Measurements from ENCODE around the gene ZGLP1.

ZGLP1 gene

DNA sequence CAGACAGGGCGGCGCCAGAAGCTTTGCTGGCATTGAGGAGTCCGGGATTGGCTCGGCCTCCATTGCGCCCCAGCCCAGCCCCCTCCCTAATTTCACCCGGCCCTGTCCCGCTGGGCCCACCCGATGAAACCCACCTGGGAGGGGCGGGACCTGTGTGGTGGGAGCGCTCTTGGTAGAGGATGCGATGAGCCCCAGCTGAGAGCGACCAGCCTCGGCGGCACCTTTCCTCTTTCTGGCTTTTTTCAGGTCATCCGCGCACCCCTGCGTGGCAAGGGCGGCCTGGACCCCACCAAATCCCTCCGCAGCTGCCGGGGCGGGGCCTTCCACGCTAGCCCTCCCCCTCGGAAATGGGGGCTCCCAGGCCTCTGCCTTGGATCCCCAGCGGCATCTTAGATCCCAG lies at the start of gene ZGLP1:
TSS of gene ZGLP1 (minus strand) at position 393 of the 400 bp plus-strand sequence.
- H3K27me3 ChIP-seq (ENCODE audit: insufficient read depth, low read depth, severe bottlenecking): no peaks in the 10 kb centered on the region
- peaks cover 22% of the 10 kb centered on the region for H3K36me3 ChIP-seq
- TF ChIP-seq, protein P1, sequence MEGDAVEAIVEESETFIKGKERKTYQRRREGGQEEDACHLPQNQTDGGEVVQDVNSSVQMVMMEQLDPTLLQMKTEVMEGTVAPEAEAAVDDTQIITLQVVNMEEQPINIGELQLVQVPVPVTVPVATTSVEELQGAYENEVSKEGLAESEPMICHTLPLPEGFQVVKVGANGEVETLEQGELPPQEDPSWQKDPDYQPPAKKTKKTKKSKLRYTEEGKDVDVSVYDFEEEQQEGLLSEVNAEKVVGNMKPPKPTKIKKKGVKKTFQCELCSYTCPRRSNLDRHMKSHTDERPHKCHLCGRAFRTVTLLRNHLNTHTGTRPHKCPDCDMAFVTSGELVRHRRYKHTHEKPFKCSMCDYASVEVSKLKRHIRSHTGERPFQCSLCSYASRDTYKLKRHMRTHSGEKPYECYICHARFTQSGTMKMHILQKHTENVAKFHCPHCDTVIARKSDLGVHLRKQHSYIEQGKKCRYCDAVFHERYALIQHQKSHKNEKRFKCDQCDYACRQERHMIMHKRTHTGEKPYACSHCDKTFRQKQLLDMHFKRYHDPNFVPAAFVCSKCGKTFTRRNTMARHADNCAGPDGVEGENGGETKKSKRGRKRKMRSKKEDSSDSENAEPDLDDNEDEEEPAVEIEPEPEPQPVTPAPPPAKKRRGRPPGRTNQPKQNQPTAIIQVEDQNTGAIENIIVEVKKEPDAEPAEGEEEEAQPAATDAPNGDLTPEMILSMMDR (IDR thresholded peaks at IDR 0.05; ENCODE audit: low read depth, low read length): no peak
- H3K4me3 ChIP-seq (ENCODE audit: low read depth, low read length): no peak within 1 kb of the TSS
- no peaks in the 10 kb centered on the region for H3K9me3 ChIP-seq (ENCODE audit: severe bottlenecking)
- H3K27ac ChIP-seq: no peak within 1 kb of the TSS
- DNase-seq: no peak

DNA sequence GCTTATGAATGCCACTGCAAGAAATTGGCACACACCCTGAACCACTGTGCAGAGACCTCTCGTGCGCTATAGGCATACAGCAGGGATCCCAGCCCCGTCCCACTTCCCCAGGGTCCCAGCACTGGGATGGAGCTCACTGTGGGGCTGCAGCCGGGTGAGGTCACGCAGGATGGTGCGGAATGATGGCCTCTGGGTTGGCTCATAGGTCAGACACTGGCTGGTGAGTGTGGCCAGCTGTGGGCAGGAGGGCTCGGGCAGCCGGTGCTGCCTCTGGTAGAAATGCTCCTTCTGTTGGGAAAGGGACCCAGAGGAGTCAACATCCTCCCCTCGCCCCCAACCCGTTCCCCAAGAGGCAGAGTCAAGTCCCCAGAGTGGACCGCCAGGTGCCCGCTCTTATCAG lies 46.8 kb upstream of the ZGLP1 start:
- no peak overlapping the region for H3K4me3 ChIP-seq (ENCODE audit: low read depth, low read length)
- TF ChIP-seq, protein P1 (IDR thresholded peaks at IDR 0.05; ENCODE audit: low read depth, low read length): no peak
- DNase-seq: no peak
- H3K27ac ChIP-seq: no peak overlapping the region
- peaks cover 55% of the 10 kb centered on the region for H3K36me3 ChIP-seq
- no peaks in the 10 kb centered on the region for H3K9me3 ChIP-seq (ENCODE audit: severe bottlenecking)
- H3K27me3 ChIP-seq (ENCODE audit: insufficient read depth, low read depth, severe bottlenecking): no peaks in the 10 kb centered on the region

DNA sequence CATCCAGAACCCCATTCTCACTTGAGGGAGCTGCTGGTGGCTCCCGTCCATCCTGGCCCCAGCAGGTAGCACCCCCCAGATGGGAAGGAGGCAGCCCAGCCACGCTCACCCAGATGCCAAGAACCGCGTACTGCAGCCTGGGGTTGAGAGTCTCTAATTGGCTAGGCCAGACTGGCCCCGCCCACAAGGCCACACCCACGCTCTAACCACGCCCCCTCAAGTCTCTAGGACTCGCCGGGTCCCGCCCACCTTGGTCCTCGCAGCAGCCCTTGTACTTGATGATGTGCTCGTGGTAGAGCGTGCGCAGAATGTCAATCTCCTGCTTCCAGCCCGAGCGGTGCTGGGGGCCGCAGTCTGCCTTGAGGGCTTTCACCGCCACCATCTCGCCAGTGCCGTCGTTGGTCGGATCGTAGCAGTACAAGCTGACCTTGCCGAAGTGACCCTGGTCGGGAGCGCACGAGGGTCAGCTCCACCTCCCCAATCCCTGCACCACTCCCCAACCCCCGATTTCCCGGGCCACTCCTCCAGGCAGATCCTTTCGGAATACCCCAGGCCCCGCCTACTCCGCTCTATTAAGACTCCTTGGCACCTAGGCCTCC lies 44.3 kb upstream of the ZGLP1 start:
- Histone ChIP-seq H3K36me3 (peaks cover 61% of the 10 kb centered on the region), H3K27ac (no peak overlapping the region), H3K4me3 (ENCODE audit: low read depth, low read length) (no peak overlapping the region), H3K9me3 (ENCODE audit: severe bottlenecking) (no peaks in the 10 kb centered on the region), H3K27me3 (ENCODE audit: insufficient read depth, low read depth, severe bottlenecking) (no peaks in the 10 kb centered on the region)
- DNase-seq: peak; percentile 39
- TF ChIP-seq, protein P1 (IDR thresholded peaks at IDR 0.05; ENCODE audit: low read depth, low read length): no peak

DNA sequence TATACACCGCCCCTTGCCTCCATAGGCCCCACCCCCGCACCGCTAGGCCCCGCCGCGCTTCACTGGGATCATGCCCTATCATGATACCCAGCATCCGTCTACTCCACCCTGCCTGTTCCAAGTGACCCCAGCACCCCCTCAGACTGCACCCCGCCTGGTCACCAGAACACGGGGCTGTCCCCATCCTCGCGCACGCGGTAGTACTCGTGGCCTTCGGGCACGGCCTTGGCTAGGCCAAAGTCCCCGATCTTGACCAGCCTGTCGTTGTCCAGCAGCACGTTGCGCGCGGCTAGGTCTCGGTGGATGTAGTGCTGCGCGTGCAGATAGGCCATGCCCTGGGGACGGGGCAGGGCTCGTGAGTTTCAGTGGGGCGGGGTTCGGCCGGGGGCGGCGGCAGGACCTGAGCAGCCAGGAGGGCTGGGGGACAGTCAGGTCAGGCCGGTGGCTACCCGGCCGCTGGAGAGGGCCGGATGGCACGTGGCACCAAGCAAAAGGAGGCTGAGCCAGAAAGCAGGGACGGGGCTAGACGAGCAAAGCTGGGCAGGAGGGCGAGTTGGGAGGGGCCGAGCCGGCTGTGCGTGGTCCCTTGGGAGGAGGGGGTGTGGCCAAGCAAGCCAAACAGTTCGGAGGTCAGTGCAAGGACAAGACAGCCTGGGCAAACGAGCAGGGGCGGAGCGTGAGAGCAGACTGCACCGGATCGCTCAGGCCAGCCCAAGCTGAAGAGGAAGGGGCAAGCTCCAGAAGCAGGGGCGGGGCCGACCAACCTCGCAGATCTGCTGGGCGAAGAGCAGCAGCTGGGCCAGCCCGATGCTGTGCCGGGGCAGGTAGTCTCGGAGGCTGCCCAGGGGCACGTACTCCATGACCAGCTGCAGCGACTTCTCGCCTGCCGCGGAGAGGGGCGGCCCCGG lies 43.4 kb upstream of the ZGLP1 start:
- DNase-seq: no peak
- TF ChIP-seq, protein P1 (IDR thresholded peaks at IDR 0.05; ENCODE audit: low read depth, low read length): no peak
- Histone ChIP-seq H3K9me3 (ENCODE audit: severe bottlenecking) (no peaks in the 10 kb centered on the region), H3K36me3 (peaks cover 56% of the 10 kb centered on the region), H3K27me3 (ENCODE audit: insufficient read depth, low read depth, severe bottlenecking) (no peaks in the 10 kb centered on the region), H3K27ac (no peak overlapping the region), H3K4me3 (ENCODE audit: low read depth, low read length) (no peak overlapping the region)

DNA sequence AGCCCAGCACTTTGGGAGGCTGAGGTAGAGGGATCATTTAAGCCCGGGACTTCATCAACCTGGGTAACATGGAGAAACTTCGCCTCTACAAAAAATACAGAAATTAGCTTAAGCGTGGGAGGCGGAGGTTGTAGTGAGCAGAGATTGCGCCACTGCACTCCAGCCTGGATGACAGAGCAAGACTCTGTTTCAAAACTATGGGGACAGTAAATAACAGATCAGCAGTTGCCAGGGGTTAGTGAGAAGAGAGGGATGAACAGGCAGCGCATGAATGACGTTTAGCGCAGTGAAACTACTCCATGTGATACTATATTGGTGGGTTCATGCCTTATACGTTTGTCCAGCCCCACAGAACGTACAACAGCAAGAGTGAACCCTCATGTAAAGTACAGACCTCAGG lies 36.9 kb upstream of the ZGLP1 start:
- Histone ChIP-seq H3K27ac (no peak overlapping the region), H3K36me3 (peaks cover 17% of the 10 kb centered on the region), H3K4me3 (ENCODE audit: low read depth, low read length) (no peak overlapping the region), H3K9me3 (ENCODE audit: severe bottlenecking) (no peaks in the 10 kb centered on the region), H3K27me3 (ENCODE audit: insufficient read depth, low read depth, severe bottlenecking) (no peaks in the 10 kb centered on the region)
- TF ChIP-seq, protein P1 (IDR thresholded peaks at IDR 0.05; ENCODE audit: low read depth, low read length): no peak
- no peak for DNase-seq
